ENCODE data around the gene CD6.

DNA sequence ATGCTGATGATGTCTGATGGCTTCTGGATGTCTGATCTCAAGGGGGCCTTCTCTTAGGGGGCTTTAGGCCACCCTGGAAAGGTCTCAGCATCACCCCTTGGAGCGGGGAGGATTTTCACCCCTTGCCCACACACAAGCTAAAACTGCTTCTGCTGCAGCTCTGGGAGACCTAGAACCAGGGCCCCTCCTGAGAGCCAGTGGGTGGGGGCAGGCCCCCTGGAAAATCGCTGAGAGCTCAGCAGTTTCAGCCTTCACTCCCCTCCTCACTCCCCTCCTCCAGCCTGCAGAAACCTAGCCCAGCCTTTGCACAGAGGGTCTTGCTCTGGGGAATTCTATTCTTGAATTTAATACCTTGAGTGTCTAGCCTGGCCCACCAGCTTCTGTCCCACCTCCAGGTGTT is 17.2 kb downstream of the CD6 start:
- TF ChIP-seq POLR2AphosphoS5 (IDR thresholded peaks at IDR 0.05) (no peak), POLR2A (IDR thresholded peaks at IDR 0.05) (no peak), EP300 (IDR thresholded peaks at IDR 0.05) (no peak)
- TF ChIP-seq, protein P1, sequence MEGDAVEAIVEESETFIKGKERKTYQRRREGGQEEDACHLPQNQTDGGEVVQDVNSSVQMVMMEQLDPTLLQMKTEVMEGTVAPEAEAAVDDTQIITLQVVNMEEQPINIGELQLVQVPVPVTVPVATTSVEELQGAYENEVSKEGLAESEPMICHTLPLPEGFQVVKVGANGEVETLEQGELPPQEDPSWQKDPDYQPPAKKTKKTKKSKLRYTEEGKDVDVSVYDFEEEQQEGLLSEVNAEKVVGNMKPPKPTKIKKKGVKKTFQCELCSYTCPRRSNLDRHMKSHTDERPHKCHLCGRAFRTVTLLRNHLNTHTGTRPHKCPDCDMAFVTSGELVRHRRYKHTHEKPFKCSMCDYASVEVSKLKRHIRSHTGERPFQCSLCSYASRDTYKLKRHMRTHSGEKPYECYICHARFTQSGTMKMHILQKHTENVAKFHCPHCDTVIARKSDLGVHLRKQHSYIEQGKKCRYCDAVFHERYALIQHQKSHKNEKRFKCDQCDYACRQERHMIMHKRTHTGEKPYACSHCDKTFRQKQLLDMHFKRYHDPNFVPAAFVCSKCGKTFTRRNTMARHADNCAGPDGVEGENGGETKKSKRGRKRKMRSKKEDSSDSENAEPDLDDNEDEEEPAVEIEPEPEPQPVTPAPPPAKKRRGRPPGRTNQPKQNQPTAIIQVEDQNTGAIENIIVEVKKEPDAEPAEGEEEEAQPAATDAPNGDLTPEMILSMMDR (IDR thresholded peaks at IDR 0.05): no peak

Data from stomach (tissue), 4 donors.